Activated naive CD8-positive, alpha-beta T cell treated with anti-CD3 and anti-CD28 coated beads, Interleukin-2, amount 50 U/mL, for 16 hours (primary cell): Measurements from ENCODE around the gene PSG1.
"Not testable (repeated sequence)": the region's sequence is repeated elsewhere in the genome, so short reads cannot be mapped to it uniquely, and the experiment has no call there.

Source experiments
- DNase-seq: peaks from one replicate; pipeline ENCODE4 v3.0.0-alpha.2; 2020; ENCODE audit warnings: low read depth, low spot score

PSG1 gene

DNA sequence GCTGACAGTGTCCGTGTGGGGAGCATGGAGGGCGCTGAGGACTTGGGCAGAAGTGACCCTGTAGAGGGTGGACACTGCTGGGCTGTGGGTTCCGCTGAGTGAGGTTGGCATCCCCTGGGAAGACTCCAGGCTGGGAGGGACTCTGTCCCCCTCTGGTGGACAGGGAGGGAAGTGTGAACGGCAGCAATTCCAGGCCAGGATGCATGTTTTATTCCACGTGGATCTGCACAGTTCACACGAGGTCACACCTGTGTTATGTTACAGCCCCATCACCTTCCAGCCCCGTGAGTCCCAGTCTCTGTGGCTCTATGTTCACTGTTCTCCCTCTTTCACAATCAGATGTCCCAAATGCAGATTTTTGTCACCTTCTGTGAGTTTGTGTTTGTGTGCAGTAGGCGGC, 1.8 kb upstream of the PSG1 start:
- DNase-seq, result not testable (repeated sequence)

GRCh38 chr19:42880621-42881020, 1.1 kb upstream of the PSG1 start:
- DNase-seq, result not testable (repeated sequence)

GRCh38 chr19:42876596-42876995, 2.9 kb downstream of the PSG1 start:
- DNase-seq, result not testable (repeated sequence)

GRCh38 chr19:42875881-42876280, 3.6 kb downstream of the PSG1 start:
- DNase-seq, result not testable (repeated sequence)

GRCh38 chr19:42874901-42875813, 4.4 kb downstream of the PSG1 start:
- DNase-seq, result not testable (repeated sequence)

GRCh38 chr19:42874136-42874535, 5.4 kb downstream of the PSG1 start:
- not testable (repeated sequence) for DNase-seq

- no peak for DNase-seq
These were observed 6.9 kb downstream of the PSG1 start for GRCh38 chr19:42872608-42873007.

DNA sequence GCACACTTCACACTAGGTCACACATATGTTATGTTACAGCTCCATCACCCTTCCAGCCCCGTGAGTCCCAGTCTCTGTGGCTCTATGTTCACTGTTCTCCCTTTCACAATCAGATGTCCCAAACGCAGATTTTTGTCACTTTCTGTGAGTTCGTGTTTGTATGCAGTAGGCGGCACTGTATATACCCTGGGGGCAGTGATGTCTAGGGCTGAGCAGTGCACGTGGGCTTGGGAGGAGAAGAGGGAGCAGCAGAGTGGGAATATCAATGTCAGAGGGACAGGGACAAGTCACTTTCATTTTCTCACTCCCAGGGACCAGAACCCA, 22.0 kb downstream of the PSG1 start:
- DNase-seq, result no peak

GRCh38 chr19:42856866-42857543, 22.5 kb downstream of the PSG1 start:
- DNase-seq, result not testable (repeated sequence)

DNA sequence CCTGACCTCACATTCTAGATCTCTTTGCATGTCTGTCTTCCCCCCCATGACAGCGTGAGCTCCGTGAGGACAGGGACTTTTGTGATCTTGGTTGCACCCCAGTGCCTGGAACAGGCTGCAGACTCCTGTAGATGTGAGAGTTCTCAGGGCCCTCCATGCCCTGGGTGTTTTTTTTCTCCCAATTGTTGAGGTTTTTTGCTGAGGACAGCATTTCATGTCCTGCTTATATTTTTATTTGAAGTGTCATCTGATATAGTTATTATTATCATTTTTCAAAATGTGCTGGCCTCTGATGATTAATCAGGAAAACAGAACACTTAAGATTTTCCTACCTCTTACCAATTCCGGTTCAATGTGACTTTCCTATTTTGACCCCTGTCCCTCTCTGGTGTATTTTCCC, 24.8 kb downstream of the PSG1 start:
- DNase-seq, result not testable (repeated sequence)

GRCh38 chr19:42853231-42853630, 26.3 kb downstream of the PSG1 start:
- DNase-seq, result not testable (repeated sequence)

GRCh38 chr19:42852821-42853220, 26.7 kb downstream of the PSG1 start:
- DNase-seq, result not testable (repeated sequence)

- DNase-seq, result not testable (repeated sequence)
These were observed 27.7 kb downstream of the PSG1 start for GRCh38 chr19:42851718-42852280.

- DNase-seq, result no peak
These were observed 28.4 kb downstream of the PSG1 start for GRCh38 chr19:42850981-42851717.

DNA sequence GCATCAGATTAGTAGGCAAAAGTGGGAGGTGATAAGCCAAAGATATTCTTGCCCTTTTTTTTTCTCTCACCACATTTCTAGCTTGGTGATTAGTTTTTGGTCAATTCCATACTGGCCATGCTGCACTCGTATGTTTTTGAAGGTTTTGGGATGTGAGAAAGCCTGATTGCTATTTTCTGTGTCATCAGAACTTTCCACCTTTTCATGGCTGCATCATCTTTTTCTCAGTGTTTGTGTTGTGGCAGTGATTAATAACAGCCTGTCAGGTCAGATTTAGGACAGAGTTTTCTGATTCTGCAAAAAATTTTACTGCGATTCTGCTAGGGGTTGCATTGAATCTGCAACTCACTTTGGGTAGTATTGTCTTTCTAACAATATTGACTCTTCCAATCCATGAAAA, 32.9 kb downstream of the PSG1 start:
- no peak for DNase-seq

GRCh38 chr19:42843631-42844030, 35.9 kb downstream of the PSG1 start:
- DNase-seq, result not testable (repeated sequence)

GRCh38 chr19:42832746-42833442, 46.6 kb downstream of the PSG1 start:
- not testable (repeated sequence) for DNase-seq

DNA sequence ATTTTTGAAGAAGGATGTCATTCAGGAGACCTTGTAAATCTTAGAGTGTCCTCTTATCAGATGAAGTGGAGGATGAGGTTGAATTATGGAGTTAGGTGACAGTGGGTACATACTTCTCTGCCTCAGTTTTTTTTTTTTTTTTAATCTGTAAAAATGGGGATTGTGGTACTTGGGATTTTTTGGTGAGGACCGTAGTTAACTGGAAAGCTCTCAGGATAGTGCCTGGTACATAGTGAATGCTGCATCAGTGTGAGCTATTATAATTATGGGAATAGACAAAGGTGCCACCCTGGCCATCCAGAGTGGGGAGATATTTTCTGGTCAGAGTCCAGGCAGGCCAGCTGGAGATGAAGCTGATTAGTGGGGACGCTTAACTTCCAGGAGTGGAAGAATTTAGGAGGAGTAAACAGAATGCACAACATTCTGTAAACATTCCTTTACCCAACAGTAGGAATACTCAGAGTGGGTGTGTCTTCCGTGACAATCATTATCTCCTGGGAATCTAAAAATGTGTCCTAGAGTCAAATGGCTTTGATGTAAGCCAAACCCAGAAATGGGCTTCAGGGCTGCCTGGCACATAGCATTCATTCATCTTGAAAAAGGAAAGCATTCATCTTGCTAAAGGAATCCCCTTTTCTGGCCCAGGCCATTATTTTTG, 47.4 kb downstream of the PSG1 start:
- not testable (repeated sequence) for DNase-seq

DNA sequence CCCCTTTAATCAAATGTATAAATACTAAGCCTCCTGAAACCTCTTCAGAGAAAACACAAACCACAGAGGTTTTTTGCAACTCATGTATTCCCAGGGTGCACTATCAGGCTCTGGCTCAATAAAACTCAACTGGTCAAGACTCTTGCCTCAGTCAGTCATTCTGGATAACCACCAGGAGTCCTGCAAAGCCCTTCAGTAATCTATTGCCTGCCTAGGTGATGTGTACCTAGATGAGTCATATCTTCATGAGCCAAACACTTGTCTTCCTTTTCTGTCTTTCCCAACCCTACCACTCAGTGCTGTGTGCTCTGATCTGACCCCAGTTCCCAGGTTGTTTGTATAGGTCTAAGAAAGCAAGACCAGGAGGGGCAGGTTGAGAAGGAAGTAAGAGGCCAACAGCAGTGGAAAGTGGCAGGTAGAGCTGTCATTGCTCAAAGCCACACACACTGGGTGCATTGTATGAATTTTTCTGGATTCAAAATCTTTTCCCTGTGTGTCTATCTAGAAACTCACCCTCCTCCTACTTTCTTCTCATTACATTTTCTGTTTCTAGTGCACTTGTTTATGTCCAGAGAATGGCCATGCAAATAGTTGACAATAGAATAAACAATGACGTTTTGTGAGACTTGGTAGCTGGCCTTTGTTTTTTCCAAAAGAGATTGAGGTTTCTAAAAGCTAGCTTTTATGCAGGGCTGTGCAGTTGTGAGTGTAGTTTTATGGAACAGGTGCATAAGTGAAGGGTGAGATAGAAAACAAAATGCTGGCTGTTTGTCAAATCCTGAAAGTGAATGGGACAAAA, 48.1 kb downstream of the PSG1 start:
- DNase-seq, result no peak
